ENCODE data around the gene PTAFR.
"Not testable (repeated sequence)": the region's sequence is repeated elsewhere in the genome, so short reads cannot be mapped to it uniquely, and the experiment has no call there.

PTAFR gene

GRCh38 chr1:28144203-28145135, 32.0 kb downstream of the PTAFR start:
- no peak for DNase-seq (ENCODE audit: low read depth)

- DNase-seq (ENCODE audit: low read depth), result no peak
These were observed 32.8 kb downstream of the PTAFR start for GRCh38 chr1:28143496-28144202.

DNA sequence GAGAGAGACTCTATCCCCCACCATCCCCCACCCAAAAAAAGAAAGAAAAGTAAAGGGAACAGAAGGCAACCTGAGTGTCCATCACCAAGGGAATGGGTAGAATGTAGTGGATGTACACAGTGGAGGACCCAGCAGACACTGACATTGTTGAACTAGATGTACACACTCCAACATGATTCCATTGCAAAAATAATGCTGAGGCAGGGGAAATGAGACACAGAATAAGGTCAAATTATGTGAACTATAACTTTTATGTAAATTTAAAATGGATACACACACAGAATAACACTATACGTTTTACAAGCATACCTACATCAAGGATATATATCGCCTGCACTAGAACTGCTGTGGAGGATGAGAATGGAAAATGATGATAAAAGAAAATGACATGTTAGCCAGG, 34.8 kb downstream of the PTAFR start:
- DNase-seq (ENCODE audit: low read depth), result no peak

- not testable (repeated sequence) for DNase-seq (ENCODE audit: low read depth)
These were observed 36.6 kb downstream of the PTAFR start for GRCh38 chr1:28139866-28140265.

DNA sequence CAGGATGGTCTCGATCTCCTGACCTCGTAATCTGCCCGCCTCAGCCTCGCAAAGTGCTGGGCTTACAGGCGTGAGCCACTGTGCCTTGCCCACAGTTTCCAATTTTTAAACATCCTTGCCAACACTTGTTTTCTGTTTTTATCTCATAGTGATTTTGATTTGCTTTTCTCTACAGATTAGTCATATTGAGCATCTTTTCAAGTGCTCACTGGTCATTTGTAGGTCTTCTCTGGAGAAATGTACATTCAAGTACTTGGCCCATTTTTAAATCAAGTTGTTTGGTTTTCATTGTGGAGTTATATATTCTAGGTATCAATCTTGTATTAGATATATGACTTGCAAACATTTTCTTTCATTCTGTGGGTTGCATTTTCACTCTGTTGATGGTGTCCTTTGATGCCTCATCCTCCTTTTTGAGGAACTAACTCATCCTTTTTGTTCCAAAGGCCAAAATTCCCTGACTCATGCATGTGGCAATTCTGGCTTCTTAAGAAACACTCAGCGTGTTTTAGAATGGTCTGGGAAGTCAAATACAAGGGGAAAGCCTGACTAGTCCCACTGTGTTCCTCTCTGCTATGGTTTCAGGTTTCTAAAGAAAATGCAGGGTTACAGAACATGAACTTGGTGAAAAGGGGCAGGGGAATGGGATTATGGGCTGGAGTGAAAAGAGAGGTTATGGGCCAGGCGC, 37.3 kb downstream of the PTAFR start:
- DNase-seq (ENCODE audit: low read depth), result no peak

DNA sequence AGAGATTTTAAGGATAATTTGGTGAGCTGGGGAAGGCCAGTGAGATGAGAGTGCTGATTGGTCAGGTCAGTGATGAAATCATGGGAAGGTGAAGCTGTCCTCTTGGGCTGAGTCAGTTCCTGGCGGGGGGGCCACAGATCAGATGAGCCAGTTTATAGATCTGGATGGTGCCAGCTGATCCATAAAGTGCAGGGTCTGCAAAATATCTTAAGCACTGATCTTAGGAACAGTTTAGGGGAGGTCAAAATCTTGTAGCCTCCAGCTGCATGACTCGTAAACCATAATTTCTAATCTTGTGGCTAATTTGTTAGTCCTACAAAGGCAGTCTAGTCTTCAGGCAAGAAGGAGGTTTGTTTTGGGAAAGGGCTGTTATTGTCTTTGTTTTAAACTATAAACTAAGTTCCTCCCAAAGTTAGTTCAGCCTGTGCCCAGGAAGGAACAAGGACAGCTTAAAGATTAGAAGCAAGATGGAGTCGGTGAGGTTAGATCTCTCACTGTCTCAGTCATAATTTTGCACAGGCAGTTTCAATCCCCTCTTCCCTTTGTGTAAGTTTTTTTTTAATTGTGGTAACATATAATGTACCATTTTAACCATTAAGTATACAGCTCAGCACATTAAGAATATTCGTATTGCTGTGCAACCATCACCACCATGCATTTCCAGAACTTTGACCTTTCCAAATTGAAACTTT, 39.4 kb downstream of the PTAFR start:
- no peak for DNase-seq (ENCODE audit: low read depth)

- DNase-seq (ENCODE audit: low read depth), result no peak
These were observed 40.1 kb downstream of the PTAFR start for GRCh38 chr1:28136169-28136921.

DNA sequence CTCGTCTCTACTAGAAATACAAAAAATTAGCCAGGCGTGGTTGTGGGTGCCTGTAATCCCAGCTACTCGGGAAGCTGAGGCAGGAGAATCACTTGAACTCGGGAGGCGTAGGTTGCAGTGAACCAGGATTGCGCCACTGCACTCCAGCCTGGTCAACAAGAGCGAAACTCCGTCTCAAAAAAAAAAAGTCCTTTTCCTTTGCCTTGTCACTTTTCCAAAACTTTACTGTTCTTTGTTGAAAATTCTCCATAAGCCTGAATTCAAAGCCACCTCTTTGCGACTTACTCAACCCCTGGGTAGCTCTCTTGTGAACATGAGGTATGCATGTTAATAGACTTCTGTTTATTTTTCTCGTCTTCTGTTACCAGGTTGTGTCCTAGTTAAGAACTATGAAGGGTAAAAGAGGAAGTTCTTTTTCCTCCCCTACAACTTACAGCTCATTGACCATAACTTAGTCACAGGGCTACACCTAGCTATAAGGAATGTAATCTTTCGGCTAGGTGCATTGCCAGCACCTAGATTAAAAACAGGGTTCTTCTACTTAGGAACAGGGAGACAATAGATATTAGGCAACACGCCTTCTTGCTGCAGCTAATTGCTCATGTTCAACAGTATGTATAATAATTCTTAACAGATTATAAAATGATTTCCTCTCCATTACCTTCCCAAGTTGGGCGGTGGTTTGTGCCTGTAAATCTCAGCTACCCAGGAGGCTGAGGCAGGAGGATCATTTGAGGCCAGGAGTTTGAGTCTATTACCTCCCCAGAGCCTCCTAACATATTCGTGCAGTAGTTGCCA, 40.9 kb downstream of the PTAFR start:
- DNase-seq (ENCODE audit: low read depth), result no peak

GRCh38 chr1:28134651-28135207, 41.8 kb downstream of the PTAFR start:
- DNase-seq (ENCODE audit: low read depth), result no peak

DNA sequence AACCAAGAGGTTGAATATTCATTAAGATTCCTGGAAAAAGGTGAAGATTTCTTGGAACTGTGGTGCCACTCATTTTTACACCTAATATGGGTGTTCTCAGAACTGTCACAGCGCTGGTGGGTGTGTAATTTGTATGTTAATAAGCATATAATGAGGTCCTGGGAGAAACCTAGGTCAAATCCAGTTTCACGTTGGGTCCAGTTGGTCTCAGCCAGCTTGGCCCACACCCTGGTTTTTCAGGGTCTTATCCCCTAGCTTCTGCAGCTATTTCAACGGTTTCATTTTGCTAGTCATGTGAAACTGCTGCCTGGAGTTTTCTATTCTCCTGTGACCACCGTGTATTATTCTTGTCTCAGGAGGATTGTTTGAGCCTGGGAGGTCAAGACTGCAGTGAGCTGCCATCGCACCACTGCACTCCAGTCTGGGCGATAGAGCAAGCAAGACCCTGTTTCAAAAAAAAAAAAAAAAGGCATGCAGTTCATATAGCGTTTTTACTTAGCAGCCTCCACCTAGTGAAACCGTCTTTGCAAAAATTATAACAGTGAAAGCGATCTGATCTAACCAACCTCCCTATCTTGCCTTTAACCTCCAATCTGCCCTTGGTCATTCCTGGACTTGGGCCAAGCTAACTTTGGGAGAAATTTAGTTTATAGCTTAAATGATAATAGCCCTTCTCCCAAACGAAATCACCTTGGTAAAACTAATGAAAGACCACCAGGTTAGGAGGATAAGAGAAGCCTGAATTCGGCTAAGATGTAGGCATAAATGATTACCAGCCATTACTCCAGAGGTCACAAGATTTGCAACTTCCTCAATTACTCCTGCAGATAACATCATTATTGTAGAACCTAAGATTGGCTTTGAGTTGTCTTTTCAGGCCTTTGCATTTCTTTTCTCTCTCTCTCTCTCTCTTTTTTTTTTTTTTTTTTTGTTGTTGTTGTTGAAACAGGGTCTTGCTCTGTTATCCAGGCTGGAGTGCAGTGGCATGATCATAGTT, 44.0 kb downstream of the PTAFR start:
- DNase-seq (ENCODE audit: low read depth), result no peak

DNA sequence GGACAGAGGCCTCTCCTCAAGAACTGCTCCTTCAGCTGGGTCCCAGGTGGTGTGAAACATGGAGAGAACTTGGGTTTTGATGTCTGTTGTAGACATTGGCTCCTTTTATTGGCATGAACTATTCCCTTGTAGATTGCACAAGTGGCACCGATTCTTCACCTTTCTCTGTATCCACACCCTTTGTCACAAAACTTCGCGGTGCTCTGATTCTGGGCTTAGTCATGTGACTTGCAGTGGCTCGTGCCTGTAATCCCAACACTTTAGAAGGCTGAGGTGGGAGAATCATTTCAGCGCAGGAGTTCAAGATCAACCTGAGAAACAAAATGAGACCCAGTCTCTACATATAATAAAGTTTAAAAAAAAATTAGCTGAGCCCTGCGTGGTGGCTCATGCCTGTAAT, 45.6 kb downstream of the PTAFR start:
- DNase-seq (ENCODE audit: low read depth), result no peak

DNA sequence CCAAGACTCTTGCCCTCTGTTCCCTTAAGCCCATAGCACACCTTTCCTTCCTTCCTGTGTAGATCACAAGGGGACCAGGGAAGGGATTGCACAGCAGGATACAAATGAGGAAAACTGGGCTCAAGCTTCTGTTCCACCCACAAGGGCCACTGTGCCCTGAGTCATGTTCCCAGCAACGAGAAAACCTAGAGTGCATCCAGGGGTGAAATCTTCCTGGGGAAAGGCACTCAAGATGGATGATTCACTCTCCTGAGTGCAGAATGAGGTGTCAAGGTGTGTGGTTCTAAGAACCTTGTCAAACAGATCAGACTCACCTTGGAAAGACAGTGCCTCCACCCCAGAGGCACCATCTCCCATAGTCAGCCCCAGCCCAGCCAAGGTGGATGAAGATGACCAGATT, 47.3 kb downstream of the PTAFR start:
- no peak for DNase-seq (ENCODE audit: low read depth)

DNA sequence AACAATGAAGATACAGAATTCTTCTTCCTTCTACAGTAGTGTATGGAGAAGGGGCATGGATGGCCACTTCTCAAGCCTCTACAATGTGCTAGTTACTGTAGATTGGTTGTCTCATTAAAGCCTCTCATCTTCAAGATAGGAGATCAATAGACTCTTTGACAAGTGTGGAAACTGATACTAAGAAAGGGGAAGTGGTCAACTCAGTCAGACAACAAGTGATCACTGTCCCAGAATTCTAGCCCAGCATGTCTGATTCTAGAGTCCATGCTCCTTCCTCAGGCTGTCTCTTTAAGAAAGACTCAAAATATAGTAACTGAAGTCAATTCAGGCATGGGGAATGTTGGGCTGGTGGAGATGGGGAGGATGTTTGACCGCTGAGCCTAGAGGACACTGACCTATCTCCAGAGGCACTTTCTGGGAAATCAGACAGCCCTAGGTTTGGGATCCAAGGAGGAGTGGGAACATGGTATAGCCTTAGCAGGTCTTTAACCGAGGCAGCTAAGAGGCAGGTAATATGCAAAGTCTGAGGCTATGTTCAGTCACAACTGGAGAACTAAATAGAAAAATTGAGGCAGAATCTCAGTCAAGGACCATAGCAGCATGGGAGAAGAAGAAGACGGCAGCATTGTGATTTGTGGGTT, 48.8 kb downstream of the PTAFR start:
- no peak for DNase-seq (ENCODE audit: low read depth)

DNA sequence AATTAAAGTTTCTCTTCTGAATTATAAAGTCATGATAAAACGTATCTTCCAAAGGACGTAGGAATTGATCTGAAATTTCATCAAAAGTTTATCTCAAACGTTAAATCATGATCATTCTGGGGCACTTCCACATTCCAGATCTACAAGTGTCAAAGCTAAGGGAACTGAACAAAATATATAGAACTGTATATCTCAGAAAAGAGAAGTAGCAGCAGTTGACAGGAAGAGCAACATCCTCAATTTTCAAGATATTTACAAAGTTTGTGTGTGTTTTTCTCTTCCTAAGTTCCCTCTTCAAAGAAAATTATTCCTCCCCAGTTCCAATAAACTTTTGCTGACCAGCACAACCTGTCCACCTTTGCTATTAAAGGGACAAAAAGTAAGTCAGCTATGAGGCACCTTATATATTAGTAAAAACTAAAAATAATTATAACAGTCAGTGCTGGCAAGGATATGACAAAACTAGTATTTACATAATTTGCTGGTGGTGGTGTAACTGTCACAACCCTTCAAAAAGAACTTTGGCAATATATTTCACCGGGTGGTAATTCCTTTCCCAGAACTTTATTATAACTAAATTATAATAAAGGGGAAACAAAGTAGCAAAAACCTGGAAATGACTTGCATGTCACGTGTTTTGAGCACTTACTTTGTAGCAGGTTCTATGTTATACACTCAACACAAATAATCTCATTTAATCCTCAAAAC, 49.6 kb downstream of the PTAFR start:
- no peak for DNase-seq (ENCODE audit: low read depth)

- DNase-seq (ENCODE audit: low read depth), result no peak
These were observed 50.3 kb downstream of the PTAFR start for GRCh38 chr1:28126212-28126611.

DNA sequence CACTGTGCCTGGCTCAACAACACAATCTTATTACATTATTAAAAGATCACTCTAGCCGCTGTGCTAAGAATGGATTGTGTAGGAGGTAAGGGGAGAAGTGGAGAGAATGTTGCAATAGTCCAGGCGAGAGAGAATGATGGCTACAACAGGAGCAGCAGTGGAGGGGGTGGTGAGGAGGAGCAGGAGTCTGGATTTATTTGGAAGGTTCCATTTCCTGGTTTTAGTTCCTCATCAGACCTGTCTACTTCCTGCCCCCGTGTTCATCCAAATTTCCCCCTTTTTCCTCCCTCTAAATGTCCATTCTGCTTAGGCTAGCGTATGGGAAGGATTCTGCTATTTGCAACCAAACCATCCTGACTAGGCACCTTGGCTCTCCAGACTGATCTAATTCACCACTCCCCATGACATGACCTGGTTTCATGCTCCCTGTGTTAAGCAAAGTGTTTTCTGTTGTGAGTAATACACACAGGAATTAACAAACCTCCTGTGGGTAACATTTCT, 53.0 kb downstream of the PTAFR start:
- DNase-seq (ENCODE audit: low read depth), result no peak

DNA sequence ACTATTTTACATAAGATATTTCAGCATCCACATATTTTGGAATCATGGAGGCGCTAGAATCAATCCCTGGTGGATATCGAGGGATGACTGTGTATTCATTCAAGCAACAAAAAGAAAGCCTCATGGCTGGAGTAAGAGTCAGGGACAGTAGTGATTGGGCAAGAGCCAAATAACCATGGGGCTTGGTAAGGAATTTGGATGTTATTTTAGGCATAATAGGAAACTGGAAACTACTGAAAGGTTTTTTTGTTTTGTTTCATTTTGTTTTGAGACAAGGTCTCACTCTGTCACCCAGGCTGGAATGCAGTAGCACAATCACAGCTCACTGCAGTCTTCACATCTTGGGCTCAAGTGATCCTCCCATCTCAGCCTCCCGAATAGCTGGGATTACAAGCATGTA, 54.3 kb downstream of the PTAFR start:
- DNase-seq (ENCODE audit: low read depth), result no peak

DNA sequence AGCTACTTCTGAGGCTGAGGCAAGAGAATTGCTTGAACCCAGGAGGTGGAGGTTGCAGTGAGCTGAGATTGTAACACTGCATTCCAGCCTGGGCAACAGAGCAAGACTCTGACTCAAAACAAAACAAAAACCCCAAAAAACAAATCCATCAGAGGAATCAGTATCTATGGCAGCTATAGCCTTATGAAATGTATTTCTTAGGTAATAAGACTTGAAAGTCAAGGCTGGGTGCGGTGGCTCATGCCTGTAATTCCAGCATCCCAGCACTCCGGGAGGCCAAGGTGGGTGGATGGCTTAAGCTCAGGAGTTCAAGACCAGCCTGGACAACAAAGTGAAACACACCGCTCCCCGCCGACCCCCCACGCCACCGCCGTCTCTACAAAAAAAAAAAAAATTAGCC, 56.9 kb downstream of the PTAFR start:
- DNase-seq (ENCODE audit: low read depth), result no peak
